Stimulated activated naive CD4-positive, alpha-beta T cell treated with Interleukin-2 at 50 U/mL for 16 hours (primary cell): ENCODE results near the gene HIKESHI.

Source experiments
- DNase-seq: peaks from one replicate; lab custom pipeline; 2025; lab: John Stamatoyannopoulos, UW

The HIKESHI gene

GRCh38 chr11:86374586-86374985 is 72.5 kb downstream of the HIKESHI start, which contains the start of gene CCDC81:
CCDC81 (plus strand) TSS chr11:86374887; CDS start chr11:86375164, 277 bp downstream.
- no peak for DNase-seq

- DNase-seq = no peak
These were observed 75.9 kb downstream of the HIKESHI start for GRCh38 chr11:86377972-86378371.

GRCh38 chr11:86380295-86381059 is 78.4 kb downstream of the HIKESHI start:
- DNase-seq = no peak

- DNase-seq = no peak
These were observed 81.3 kb downstream of the HIKESHI start for GRCh38 chr11:86383041-86383955.

GRCh38 chr11:86386283-86386682 is 84.2 kb downstream of the HIKESHI start:
- DNase-seq = no peak

- no peak for DNase-seq
These were observed 84.7 kb downstream of the HIKESHI start for GRCh38 chr11:86386746-86387145.

- DNase-seq = no peak
These were observed 86.2 kb downstream of the HIKESHI start for GRCh38 chr11:86388198-86388597.

- DNase-seq = no peak
These were observed 88.4 kb downstream of the HIKESHI start for GRCh38 chr11:86390487-86390886.

GRCh38 chr11:86395061-86395551 is 93.1 kb downstream of the HIKESHI start:
- DNase-seq = no peak
